GM12865 (cell line): Measurements from ENCODE around the gene DHRS12.

Source experiments
- DNase-seq: peaks from one replicate; pipeline ENCODE4 v3.0.0; 2010; ENCODE audit warnings: low read depth
- H3K4me3 ChIP-seq: 2 replicates; pipeline ENCODE4 v1.5.1; 2011; ENCODE audit warnings: mild to moderate bottlenecking, low read depth, low read length, control low read depth
- TF ChIP-seq, protein P1 (sequence below): IDR thresholded peaks from 2 replicates; pipeline ENCODE4 v1.5.1; 2011; ENCODE audit warnings: low read length, control low read depth, low read depth, inconsistent platforms; ENCODE audit not compliant: insufficient read depth; ENCODE audit errors: missing control alignments

Gene DHRS12

DNA sequence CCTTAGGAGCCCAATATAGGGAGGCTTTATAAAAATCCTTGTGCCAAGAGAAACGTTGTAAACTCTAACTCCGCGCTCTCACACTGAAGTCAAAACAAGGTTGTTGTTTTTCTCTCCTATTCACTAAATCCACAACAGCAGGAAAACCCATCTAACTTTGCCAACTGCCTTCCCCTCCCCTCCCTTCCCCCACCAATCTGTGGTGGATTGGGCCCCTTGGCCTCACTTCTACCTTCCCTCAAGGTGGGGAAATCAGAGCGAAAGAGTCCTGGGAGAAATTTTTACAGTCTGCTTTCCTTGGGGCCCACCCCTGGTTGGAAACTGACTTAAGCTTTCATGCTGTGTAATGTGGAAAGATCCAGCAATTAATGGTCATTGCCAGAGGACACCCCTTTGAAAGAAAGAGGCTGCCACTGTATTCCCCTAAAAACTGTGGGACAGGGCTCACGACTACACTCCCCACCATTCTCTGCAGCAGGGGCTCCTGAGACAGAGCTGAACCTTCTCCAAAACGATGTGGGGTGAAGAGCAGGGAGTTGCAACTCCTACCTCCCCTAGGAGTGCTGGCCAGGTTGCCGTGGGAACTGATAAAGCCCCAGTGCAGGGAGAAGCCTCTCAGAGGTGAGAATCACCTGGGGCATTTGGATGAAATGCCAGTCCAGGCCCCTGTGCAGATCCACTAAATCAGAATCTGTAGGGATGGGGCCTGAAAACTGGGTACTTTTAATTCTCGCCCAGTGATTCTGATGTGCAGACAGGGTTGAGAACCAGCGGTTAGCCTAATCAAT, 1.1 kb downstream of the DHRS12 start:
- peak overlapping the region; percentile 84 for H3K4me3 ChIP-seq
- peak; percentile 17 for DNase-seq
- TF ChIP-seq, protein P1, sequence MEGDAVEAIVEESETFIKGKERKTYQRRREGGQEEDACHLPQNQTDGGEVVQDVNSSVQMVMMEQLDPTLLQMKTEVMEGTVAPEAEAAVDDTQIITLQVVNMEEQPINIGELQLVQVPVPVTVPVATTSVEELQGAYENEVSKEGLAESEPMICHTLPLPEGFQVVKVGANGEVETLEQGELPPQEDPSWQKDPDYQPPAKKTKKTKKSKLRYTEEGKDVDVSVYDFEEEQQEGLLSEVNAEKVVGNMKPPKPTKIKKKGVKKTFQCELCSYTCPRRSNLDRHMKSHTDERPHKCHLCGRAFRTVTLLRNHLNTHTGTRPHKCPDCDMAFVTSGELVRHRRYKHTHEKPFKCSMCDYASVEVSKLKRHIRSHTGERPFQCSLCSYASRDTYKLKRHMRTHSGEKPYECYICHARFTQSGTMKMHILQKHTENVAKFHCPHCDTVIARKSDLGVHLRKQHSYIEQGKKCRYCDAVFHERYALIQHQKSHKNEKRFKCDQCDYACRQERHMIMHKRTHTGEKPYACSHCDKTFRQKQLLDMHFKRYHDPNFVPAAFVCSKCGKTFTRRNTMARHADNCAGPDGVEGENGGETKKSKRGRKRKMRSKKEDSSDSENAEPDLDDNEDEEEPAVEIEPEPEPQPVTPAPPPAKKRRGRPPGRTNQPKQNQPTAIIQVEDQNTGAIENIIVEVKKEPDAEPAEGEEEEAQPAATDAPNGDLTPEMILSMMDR, result no peak

DNA sequence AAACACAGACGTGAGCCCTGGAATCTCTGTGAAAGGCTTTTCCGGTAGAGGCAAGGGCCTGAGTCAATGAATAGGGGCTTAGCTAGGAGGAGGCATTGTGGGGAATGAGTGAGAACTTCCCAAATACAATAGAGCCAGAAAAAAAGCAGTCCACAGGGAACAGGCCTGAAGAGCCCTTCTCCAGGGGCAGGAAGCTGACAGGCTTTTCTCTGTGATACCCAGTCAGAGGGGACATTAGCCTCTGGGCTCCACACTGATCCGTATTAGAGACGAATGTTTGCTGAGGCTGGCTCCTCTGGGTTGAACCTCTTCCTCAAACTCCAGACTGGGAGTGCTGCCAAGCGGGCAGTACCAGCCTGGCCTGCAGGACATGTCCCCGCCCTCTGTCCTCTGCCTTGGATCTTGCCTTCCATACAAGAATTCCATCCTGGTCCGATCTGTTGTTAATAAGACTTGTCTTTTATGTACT, 2.3 kb downstream of the DHRS12 start:
- DNase-seq, result no peak
- TF ChIP-seq, protein P1, result no peak
- no peak overlapping the region for H3K4me3 ChIP-seq

DNA sequence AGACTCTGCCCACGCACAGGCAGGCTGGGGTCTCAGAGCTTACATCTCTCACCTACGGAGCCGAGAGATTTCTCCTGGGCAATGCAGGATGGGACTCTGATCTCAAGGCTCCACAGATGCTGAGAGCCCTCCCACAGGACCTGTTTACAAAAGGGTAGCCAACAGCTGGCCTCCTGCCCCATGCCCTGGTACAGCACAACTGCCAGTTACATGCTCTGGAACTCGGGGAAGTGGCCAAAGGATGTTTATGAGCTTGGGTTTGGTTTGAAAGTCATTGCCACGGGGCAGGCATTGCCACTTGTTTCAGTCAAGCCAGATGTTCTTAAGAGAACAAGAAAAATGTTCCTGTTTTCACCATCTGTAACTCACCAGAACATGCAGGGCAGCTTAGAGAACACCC, 3.5 kb downstream of the DHRS12 start:
- TF ChIP-seq, protein P1, result no peak
- no peak overlapping the region for H3K4me3 ChIP-seq
- no peak for DNase-seq

DNA sequence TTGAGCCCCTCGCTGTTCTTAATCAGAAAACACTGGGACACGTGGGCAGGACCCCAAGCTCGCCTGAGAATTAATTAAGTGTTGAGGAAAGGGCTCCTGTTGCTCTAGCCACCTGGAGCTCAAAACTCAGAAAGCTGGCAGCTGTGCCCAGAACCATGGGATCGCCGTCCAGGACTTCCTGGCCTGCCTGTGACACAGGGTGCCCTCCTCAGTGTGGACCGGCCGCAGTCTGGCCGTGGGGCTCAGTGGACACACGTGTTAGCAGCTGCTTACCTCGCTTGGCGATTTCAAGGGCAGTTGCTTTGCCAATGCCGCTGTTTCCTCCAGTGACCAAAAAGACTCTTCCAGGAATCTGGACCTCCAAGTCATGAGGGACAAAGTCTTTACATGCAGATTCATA, 4.7 kb downstream of the DHRS12 start:
- H3K4me3 ChIP-seq, result no peak overlapping the region
- TF ChIP-seq, protein P1, result no peak
- no peak for DNase-seq

DNA sequence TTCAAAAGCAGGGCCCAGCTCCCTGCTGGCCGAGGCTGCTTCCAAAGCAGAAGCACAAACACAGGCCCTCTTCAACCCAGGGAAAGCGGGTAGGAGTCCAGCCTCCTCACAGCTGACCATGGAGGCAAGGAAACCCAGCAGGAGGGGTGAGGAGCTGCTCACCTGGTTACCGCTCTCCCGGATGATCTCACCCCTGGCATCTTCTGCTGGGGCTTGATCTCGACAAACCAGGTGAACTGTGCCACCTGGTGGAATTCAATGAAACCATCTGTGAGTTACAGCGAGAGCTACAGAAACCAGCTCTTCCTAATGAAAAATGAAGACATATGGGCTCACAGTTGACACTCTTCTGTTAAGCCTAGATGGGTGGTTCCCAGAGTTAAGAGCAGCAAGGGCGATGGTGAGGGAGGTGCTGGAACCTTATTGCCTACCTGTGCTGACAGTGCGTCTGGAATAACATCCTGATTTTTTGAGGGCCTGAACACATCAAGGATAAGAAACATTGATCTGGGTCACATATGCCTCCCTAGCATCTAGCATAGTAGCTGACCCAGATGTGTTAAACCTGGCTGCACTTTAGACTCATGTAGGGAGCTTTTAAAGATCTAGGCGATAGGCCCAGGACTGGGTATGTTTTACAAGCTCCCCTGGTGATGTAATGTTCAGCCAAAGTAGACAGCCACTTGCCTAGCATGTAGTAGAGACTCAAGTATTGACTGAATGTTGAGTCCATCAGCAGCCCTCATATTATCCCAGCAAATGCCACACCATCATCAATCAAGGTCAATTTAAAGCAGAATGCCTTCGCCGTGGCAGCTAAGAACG, 6.1 kb downstream of the DHRS12 start:
- no peak overlapping the region for H3K4me3 ChIP-seq
- peak; percentile 84 for DNase-seq
- TF ChIP-seq, protein P1, result peak; percentile 53

DNA sequence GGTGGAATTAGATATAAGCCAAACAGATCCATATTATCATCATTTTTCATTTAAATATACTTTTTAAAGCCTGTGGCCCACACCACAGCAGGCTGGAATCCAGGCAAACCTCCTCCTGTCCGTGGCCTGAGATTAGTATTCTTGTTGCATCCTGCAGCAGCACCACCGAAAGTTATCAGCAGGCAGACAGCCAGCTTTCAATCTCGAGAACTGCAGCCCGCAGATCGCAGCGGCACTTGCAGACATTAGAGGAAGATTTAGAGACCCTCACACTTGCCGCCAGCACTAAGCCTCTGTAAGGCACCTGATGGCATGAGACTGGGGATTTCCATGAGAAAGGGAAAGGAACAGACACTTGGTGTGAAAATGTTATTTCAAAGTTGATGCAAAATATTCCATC, 7.4 kb downstream of the DHRS12 start:
- no peak overlapping the region for H3K4me3 ChIP-seq
- no peak for DNase-seq
- TF ChIP-seq, protein P1, result no peak
